Left ventricle myocardium inferior (tissue), 1 donor: ENCODE measurements around the gene TBC1D28. TPM values are rescaled to one million over a fixed set of nuclear protein-coding genes. Genes with fewer than 3 reads are reported as not detected.
"Not testable (repeated sequence)": the region's sequence is repeated elsewhere in the genome, so short reads cannot be mapped to it uniquely, and the experiment has no call there.

Source experiments
- DNase-seq: peaks from one replicate; pipeline ENCODE4 v3.0.0-alpha.2; 2020
- H3K27ac ChIP-seq: fragments of 200-600 bp; replicated peaks from 2 replicates; pipeline ENCODE4 v1.8.0; 2021
- H3K27me3 ChIP-seq: fragments of 200-600 bp; 2 replicates; pipeline ENCODE4 v1.8.0; 2021; ENCODE audit warnings: low read depth
- H3K36me3 ChIP-seq: fragments of 200-600 bp; 2 replicates; pipeline ENCODE4 v1.8.0; 2021
- H3K4me1 ChIP-seq: fragments of 200-600 bp; 2 replicates; pipeline ENCODE4 v1.8.0; 2021
- H3K4me3 ChIP-seq: fragments of 200-600 bp; 2 replicates; pipeline ENCODE4 v1.8.0; 2021; ENCODE audit warnings: mild to moderate bottlenecking, moderate library complexity
- H3K9me3 ChIP-seq: fragments of 200-600 bp; replicated peaks from 2 replicates; pipeline ENCODE4 v1.8.0; 2021
- intact Hi-C: fragments of 100-400 bp; cut with micrococcal nuclease; formaldehyde crosslinking; loops from one replicate; pipeline ENCODE4 v1.11.0; 2022
- long read RNA-seq: library from polyadenylated mRNA; unstranded; transcript quantifications from one replicate; pipeline ENCODE4 v2.0.0, GENCODE V29; 2021
- total RNA-seq: library from RNA; stranded (reverse); fragmentation: NEBNext Ultra II Directional; extraction: Animal tissue kit (Norgen Biotek cat#: 25700); gene quantifications from one replicate; pipeline ENCODE4 v1.2.1, GENCODE V29; 2021
- donor health status: DM: no; HTN: yes; CAD: no; lungs with severe emphysema.

The TBC1D28 gene
- total RNA-seq, result not detected
- long read RNA-seq, result 0 reads

- H3K4me3 ChIP-seq, intact Hi-C loops, DNase-seq, H3K36me3 ChIP-seq, H3K4me1 ChIP-seq, H3K9me3 ChIP-seq, H3K27me3 ChIP-seq, H3K27ac ChIP-seq: not testable (repeated sequence)
Observed at GRCh38 chr17:18644291-18644690, at the start of gene TBC1D28. TSS of gene TBC1D28 (minus strand) at chr17:18644391. CDS start at chr17:18641352, 3,039 bp downstream.

GRCh38 chr17:18682668-18683067, 38.5 kb upstream of the TBC1D28 start:
- DNase-seq, intact Hi-C loops, H3K4me1 ChIP-seq, H3K9me3 ChIP-seq, H3K27ac ChIP-seq, H3K27me3 ChIP-seq, H3K36me3 ChIP-seq: not testable (repeated sequence)
- H3K4me3 ChIP-seq, result peak overlapping the region; percentile 33

- intact Hi-C loops, H3K9me3 ChIP-seq: not testable (repeated sequence)
Observed at GRCh38 chr17:18681767-18682571, 37.8 kb upstream of the TBC1D28 start, which contains the start of gene FOXO3B. TSS of gene FOXO3B (minus strand) at chr17:18682314. CDS start at chr17:18681651, 663 bp downstream.

GRCh38 chr17:18677381-18677780, 33.2 kb upstream of the TBC1D28 start:
- DNase-seq, H3K4me1 ChIP-seq, H3K9me3 ChIP-seq, intact Hi-C loops, H3K4me3 ChIP-seq, H3K27me3 ChIP-seq, H3K27ac ChIP-seq: not testable (repeated sequence)
- peaks cover 20% of the 10 kb centered on the region for H3K36me3 ChIP-seq

More at GRCh38 chr17:18681767-18682571, 37.8 kb upstream of the TBC1D28 start, which contains the start of gene FOXO3B:
- DNase-seq, result peak; percentile 37
- H3K36me3 ChIP-seq, H3K27me3 ChIP-seq, H3K4me1 ChIP-seq: not testable (repeated sequence)
- Histone ChIP-seq H3K4me3 (peak within 1 kb of the TSS; percentile 66), H3K27ac (peak within 1 kb of the TSS; percentile 44)

- DNase-seq, intact Hi-C loops: not testable (repeated sequence)
Observed at GRCh38 chr17:18676928-18677327, 32.7 kb upstream of the TBC1D28 start.

GRCh38 chr17:18672395-18673227, 28.4 kb upstream of the TBC1D28 start:
- H3K27ac ChIP-seq, intact Hi-C loops, DNase-seq, H3K4me3 ChIP-seq, H3K4me1 ChIP-seq, H3K27me3 ChIP-seq: not testable (repeated sequence)
- Histone ChIP-seq H3K36me3 (peaks cover 47% of the 10 kb centered on the region), H3K9me3 (peaks cover 14% of the 10 kb centered on the region)

More at GRCh38 chr17:18676928-18677327, 32.7 kb upstream of the TBC1D28 start:
- H3K4me1 ChIP-seq, H3K9me3 ChIP-seq, H3K27me3 ChIP-seq, H3K27ac ChIP-seq, H3K4me3 ChIP-seq: not testable (repeated sequence)
- H3K36me3 ChIP-seq, result peaks cover 24% of the 10 kb centered on the region

- H3K4me3 ChIP-seq, DNase-seq, H3K27ac ChIP-seq, intact Hi-C loops, H3K4me1 ChIP-seq, H3K27me3 ChIP-seq: not testable (repeated sequence)
- peaks cover 44% of the 10 kb centered on the region for H3K9me3 ChIP-seq
- peaks cover 35% of the 10 kb centered on the region for H3K36me3 ChIP-seq
Observed at GRCh38 chr17:18668625-18669024, 24.4 kb upstream of the TBC1D28 start.

GRCh38 chr17:18667535-18667934, 23.3 kb upstream of the TBC1D28 start:
- intact Hi-C loops, H3K27ac ChIP-seq, H3K4me1 ChIP-seq, H3K27me3 ChIP-seq, DNase-seq, H3K4me3 ChIP-seq: not testable (repeated sequence)
- peaks cover 35% of the 10 kb centered on the region for H3K36me3 ChIP-seq
- peaks cover 54% of the 10 kb centered on the region for H3K9me3 ChIP-seq

GRCh38 chr17:18666326-18666725, 22.1 kb upstream of the TBC1D28 start:
- H3K9me3 ChIP-seq, result peaks cover 67% of the 10 kb centered on the region
- H3K27me3 ChIP-seq, intact Hi-C loops, H3K4me1 ChIP-seq, H3K27ac ChIP-seq, DNase-seq, H3K4me3 ChIP-seq: not testable (repeated sequence)
- H3K36me3 ChIP-seq, result peaks cover 24% of the 10 kb centered on the region

GRCh38 chr17:18661924-18662624, 17.9 kb upstream of the TBC1D28 start:
- H3K4me3 ChIP-seq, intact Hi-C loops, H3K27me3 ChIP-seq, H3K4me1 ChIP-seq, DNase-seq, H3K27ac ChIP-seq, H3K36me3 ChIP-seq: not testable (repeated sequence)
- peaks cover 80% of the 10 kb centered on the region for H3K9me3 ChIP-seq

GRCh38 chr17:18650094-18650493, 5.9 kb upstream of the TBC1D28 start:
- DNase-seq, H3K27me3 ChIP-seq, H3K36me3 ChIP-seq, H3K27ac ChIP-seq, intact Hi-C loops, H3K9me3 ChIP-seq, H3K4me1 ChIP-seq, H3K4me3 ChIP-seq: not testable (repeated sequence)

- H3K9me3 ChIP-seq, H3K4me3 ChIP-seq, DNase-seq, H3K4me1 ChIP-seq, intact Hi-C loops, H3K27me3 ChIP-seq, H3K36me3 ChIP-seq, H3K27ac ChIP-seq: not testable (repeated sequence)
Observed at GRCh38 chr17:18643124-18643523, 1.1 kb downstream of the TBC1D28 start.

GRCh38 chr17:18638357-18638756, 5.8 kb downstream of the TBC1D28 start:
- H3K9me3 ChIP-seq, H3K4me1 ChIP-seq, H3K4me3 ChIP-seq, H3K27ac ChIP-seq, DNase-seq, H3K36me3 ChIP-seq, intact Hi-C loops: not testable (repeated sequence)
- peaks cover 35% of the 10 kb centered on the region for H3K27me3 ChIP-seq
